ENCODE measurements around the gene SLC35G1. TPM values are rescaled to one million over a fixed set of nuclear protein-coding genes. Genes with fewer than 3 reads are reported as not detected.

SLC35G1 gene
- total RNA-seq, 2 donors from 2014 or later = 0.68 to 10.0 TPM

DNA sequence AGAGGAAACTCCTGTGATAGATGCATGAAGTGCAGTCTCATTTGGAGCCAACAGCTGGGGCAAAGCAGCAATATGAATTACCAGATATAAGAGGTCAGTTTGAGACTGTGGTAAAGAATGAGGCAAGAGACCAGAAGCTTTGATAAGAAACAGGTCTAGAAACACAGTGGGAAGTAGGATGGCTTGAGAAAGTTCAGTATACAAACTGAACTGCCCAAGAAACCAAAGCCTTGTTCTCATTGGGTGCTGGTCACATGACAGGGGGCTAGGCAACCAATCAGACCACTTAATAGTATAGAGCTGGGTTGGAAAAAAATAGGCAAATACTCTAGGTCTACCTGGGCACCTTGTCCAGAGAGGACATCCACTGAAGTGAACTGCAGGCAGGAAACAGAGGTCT lies 53.7 kb downstream of the SLC35G1 start:
- TF ChIP-seq, protein P1, sequence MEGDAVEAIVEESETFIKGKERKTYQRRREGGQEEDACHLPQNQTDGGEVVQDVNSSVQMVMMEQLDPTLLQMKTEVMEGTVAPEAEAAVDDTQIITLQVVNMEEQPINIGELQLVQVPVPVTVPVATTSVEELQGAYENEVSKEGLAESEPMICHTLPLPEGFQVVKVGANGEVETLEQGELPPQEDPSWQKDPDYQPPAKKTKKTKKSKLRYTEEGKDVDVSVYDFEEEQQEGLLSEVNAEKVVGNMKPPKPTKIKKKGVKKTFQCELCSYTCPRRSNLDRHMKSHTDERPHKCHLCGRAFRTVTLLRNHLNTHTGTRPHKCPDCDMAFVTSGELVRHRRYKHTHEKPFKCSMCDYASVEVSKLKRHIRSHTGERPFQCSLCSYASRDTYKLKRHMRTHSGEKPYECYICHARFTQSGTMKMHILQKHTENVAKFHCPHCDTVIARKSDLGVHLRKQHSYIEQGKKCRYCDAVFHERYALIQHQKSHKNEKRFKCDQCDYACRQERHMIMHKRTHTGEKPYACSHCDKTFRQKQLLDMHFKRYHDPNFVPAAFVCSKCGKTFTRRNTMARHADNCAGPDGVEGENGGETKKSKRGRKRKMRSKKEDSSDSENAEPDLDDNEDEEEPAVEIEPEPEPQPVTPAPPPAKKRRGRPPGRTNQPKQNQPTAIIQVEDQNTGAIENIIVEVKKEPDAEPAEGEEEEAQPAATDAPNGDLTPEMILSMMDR (IDR thresholded peaks at IDR 0.05) = no peak

DNA sequence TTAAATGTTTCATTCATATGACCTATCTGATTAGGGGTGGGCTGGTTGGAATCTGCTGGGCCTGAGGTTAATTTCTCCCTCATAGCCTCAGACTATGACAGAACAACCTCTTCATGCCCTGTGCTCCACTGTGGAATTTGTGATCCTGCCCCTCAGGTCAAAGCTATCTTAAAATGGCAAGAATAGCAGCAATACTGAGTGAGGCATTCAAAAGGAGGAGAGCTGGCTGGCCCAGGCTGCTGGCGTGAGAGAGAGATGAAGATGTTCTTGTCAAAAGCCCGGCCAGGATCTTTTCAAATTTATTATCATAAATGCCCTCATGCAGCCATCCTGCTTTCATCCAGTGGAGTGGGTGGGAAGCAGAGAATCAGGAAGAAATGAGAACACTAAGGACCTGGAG lies 58.1 kb downstream of the SLC35G1 start:
- H3K4me3 ChIP-seq = no peak overlapping the region
- H3K27ac ChIP-seq = no peak overlapping the region
- TF ChIP-seq, protein P1 (IDR thresholded peaks at IDR 0.05) = no peak
- H3K36me3 ChIP-seq = no peaks in the 10 kb centered on the region
- no peak for ATAC-seq (ENCODE audit: insufficient number of reproducible peaks, low FRiP score, low read depth)
- H3K9me3 ChIP-seq = no peaks in the 10 kb centered on the region
- DNase-seq (ENCODE audit: low spot score) = no peak
- H3K4me1 ChIP-seq (ENCODE audit: control insufficient read depth in 1 of 2, low read depth in 2 of 2) = peaks cover under 1 to 8% of the 10 kb centered on the region in 2 donors
- H3K27me3 ChIP-seq (replicated peaks; ENCODE audit: insufficient read depth) = no peaks in the 10 kb centered on the region

More for the DNA sequence above, 53.7 kb downstream of the SLC35G1 start:
- H3K36me3 ChIP-seq = no peaks in the 10 kb centered on the region
- H3K27ac ChIP-seq = no peak overlapping the region
- ATAC-seq (ENCODE audit: insufficient number of reproducible peaks, low FRiP score, low read depth) (no peak), DNase-seq (ENCODE audit: low spot score) (no peak)
- H3K4me3 ChIP-seq = no peak overlapping the region
- no peaks in the 10 kb centered on the region for H3K27me3 ChIP-seq (replicated peaks; ENCODE audit: insufficient read depth)
- H3K4me1 ChIP-seq (ENCODE audit: control insufficient read depth in 1 of 2, low read depth in 2 of 2) = peaks cover 11 to 22% of the 10 kb centered on the region in 2 donors
- H3K9me3 ChIP-seq = no peaks in the 10 kb centered on the region

Other genes starting within 250 kb of the SLC35G1 start
- gene FRA10AC1, start 191.4 kb upstream of the SLC35G1 start, total RNA-seq = 10 to 100 TPM; 25.7 to 35.9 TPM
- 1 to 10 TPM in 1 of 2 donors, not detected in 1; 4.7 TPM for gene LGI1, start 136.0 kb upstream of the SLC35G1 start, total RNA-seq
- 10 to 100 TPM; 13.5 to 28.3 TPM for gene PLCE1, start 100.0 kb downstream of the SLC35G1 start, total RNA-seq